NCI-H524 treated with DMSO at 0.1 percent for 48 hours (cell line): ENCODE data around the gene SEMA4D.

ENCODE experiments used
- DNase-seq: peaks from one replicate; lab custom pipeline; 2025; lab: John Stamatoyannopoulos, UW

The SEMA4D gene

GRCh38 chr9:89367726-89368437 lies 130.0 kb downstream of the SEMA4D start:
- no peak for DNase-seq

- DNase-seq, result no peak
Observed at GRCh38 chr9:89367281-89367680, 130.6 kb downstream of the SEMA4D start.

GRCh38 chr9:89366711-89367110 lies 131.2 kb downstream of the SEMA4D start:
- DNase-seq, result no peak

- no peak for DNase-seq
Observed at GRCh38 chr9:89365532-89365912, 132.4 kb downstream of the SEMA4D start.

DNA sequence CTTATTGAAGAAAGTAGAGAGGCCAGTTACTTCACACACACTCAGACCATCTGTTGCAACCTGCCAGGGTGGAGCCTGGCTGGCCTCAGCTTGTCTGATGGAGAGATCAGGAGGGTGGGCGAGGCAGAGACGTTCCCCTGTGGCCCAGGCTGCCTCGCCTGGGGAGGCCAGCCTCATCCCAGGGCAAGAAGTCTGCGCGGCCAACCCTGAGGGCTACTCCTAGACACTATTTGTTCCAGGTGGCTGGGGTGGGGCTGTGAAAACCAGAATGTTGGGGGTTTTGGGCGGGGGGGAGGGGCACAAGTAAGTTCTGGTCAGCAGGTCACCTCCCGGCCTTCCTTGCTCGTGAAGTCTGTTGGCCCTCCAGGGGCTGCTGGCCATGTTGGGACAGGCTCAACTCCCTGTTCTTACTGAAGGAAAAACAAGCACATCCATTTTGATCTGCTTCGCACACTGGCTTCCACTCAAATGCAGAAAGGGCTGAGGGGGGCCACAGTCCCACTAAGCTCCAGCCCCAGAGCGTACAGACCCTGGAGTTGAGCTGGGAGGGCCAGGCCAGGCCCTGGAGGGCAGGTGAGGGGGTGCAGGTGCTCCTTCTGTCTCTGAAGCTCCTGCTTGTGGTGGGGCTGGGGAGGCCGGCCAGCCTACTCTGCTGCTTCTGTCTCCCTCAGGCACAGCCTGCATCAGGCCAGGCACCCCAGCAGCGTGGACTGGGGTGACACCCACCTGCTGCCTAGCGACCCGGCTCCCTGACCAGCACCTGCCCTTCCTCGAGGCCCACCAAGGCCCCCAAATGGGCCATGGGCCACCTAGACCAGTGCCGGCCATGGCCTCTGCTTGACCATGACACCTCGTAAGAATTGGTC lies 133.0 kb downstream of the SEMA4D start:
- no peak for DNase-seq

DNA sequence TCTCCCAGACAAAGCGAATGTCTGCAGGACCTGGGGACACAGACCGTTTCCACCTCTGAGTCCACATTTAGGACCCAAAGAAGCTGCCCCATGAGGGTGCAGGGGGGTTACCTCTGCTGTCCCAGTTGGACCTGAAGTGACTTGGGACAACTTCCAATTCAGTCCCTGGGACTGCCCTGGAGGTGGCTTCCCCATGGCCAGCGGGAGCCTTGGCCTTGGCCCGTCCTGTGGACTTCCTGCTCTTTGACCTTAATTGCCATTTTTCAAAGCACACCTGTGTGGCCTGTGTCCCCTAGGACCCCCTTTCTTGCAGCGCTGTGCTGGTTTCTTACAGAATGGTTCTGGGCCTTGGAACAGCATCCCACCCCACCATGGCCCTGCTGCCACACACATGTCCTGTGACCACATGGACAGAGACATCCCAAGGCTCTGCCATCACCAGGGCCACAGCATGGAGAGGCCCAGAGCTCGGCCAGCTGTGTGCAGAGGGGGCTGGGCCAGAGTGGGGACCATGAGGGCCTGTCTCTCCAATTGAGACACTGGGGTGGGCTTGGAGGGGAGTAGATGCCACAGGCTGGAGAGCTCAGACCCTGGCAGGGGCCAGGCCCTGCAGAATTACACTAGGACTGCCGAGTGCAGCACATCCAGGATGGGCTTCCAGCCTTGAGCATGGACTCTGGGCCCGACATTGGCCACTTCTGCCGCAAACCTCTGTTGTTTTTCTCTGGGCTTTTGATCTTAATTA lies 133.8 kb downstream of the SEMA4D start:
- DNase-seq, result no peak

GRCh38 chr9:89363311-89363670 lies 134.6 kb downstream of the SEMA4D start:
- no peak for DNase-seq

- DNase-seq, result no peak
Observed at GRCh38 chr9:89362647-89363310, 135.1 kb downstream of the SEMA4D start.

DNA sequence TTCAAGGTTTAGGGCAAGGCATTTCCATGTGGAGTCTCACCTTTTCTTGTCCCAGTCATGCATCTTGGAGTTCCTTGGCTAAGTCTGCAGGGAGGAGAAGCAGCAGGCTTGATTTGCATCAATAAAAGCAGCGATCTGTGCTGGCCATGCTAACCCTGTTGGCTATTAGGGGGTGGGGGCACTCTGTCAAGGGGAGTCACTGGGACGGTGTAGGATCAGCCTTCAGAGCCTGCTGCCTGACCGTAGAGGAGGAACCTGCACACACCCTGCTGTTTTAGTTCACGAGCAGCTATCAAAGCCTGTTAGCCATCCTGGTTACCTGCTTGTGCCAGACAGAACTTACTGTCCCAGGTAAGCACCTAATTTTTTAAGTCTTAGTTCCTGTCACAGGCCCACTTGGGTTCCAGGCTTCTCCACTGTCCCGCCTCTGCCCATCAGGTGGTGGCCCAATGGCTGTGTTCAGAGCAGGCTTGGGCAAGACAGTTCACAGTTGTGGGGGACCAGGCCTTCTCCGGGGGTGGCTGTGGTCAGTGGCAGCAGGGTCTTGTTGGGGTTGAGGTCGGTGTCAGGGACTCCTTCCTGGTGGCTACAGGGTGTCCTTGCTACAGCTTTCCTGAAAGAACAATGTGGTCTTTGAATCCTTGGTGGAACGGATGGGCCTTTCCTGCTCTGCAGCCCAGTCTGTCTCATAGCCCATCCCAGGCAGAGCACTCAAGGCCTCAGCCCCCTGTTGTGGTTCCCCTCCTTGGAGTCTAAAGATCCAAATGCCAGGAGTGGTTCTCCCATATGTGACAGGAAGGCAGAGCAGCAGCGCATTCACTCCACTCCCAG lies 135.9 kb downstream of the SEMA4D start:
- DNase-seq, result no peak

- no peak for DNase-seq
Observed at GRCh38 chr9:89361031-89361430, 136.9 kb downstream of the SEMA4D start.

DNA sequence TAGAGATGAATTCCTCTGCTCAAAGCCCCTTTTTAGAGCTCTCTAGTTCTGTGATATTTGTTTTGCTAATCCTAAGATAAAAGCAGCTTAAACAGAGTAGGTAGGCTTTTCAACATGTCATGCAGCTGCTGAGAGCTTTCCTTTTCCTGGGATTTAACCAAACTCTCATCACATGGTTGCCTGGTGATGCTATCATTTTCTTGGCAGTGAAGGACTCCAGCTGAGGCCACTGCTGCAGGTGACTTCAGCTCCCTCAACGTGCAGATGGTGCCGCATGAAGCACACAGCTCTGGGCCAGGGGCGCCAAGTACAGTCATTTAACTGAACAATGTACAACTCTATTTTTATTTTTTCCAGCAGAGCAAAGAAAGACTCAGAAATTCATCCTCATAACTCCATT lies 137.4 kb downstream of the SEMA4D start:
- DNase-seq, result no peak

GRCh38 chr9:89359751-89360261 lies 138.1 kb downstream of the SEMA4D start:
- DNase-seq, result no peak

DNA sequence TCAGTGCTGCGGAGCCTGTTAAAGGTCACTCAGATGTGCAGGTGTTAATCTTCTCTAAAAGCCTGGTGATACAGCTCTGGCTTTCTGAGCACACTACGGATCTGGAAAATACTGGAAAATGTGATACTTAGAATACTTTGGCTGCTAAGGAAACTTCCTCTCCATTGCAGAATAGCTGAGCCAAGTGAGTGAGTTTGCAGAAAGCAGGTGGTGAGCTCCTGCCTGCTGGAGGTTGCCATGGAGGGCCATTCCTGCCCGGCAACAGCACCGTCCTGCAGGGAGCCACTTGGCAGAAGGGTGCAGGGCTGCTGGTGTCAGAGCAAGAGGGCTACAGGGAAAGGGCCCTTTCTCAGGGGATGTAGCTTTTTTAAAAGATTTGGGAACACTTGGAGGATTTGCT lies 138.9 kb downstream of the SEMA4D start:
- DNase-seq, result no peak

DNA sequence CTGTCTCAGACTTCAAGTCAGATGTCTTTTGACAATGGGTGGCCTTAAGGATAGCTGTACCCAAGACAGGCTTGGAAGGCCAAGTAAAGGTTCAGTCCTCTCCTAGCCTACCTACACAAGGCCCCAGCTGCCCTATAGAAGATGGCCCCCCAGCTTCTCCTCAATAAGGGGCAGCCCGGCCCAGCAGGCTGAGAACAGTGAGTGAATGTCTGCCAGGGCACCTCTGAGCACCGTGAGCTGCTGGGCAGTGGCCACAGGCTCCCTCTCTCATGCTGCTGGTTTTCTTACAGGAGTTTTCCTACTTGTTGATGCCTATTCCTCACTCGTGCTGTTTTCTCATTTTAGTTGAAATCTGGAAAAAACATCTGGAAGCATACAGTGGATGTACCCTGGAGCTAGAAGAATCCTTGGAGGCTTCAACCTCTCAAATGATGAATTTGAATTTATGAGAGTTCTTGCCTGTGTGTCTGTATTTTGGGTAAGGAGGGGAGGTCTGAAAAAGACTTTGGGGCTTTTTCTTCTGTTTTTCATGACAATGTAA lies 139.5 kb downstream of the SEMA4D start:
- no peak for DNase-seq

- DNase-seq, result no peak
Observed at GRCh38 chr9:89357331-89358197, 140.3 kb downstream of the SEMA4D start.

DNA sequence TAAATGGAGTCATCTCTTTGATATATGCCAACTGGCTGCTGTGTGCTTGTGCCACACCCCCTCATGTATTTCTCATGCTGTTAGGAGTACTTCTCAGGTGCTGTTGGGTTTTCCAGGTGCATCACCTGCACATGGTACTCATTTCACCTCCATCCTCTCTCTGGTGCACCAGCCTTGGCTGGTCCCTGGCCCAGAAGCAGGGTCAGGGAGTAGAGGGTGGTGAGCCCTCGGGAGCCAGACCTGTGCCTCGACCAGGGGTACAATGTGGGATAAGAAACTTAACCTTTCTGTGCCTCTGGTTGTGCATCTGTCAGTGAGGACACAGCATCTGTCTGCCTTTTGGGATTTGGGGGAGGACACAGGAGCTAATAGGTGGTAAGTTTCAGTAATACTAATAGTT lies 141.1 kb downstream of the SEMA4D start:
- DNase-seq, result no peak

DNA sequence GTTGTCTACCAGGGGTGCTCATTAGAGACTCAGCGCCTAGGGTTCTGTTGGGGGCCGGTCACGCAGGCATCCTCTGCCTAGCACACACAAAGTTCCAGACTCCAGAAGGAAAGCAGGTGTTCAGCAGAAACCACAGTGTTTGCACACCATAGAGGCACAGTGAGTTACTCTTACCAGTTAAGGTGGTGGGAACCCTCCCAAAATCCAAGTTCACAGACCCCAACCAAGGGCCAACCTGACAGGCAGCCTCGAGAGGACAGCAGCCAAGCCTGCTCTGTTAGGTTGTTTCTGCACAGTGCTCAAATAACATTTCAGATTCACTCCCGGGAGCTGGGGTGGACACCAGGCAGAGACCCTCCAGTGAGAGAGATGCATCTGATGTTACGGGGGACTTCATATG lies 143.4 kb downstream of the SEMA4D start:
- no peak for DNase-seq

DNA sequence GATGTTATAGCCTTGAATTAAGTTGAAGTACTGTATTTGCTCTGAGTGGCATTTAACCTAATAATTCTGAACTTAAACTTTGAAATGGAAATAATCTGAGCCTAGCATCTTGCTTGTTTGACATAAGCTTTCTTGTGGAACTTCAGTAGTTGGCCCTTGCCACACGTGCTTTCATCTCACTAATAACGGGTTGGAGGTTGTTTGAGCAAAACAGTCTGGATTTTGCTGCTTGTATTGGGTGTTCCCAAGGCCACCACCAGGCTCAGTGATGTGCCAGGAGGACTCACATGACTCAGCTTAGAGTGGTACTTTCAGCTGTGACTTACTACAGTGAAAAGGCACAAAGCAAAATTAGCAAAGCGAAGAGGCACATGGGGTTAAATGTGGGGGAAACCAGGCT lies 143.9 kb downstream of the SEMA4D start:
- DNase-seq, result no peak

DNA sequence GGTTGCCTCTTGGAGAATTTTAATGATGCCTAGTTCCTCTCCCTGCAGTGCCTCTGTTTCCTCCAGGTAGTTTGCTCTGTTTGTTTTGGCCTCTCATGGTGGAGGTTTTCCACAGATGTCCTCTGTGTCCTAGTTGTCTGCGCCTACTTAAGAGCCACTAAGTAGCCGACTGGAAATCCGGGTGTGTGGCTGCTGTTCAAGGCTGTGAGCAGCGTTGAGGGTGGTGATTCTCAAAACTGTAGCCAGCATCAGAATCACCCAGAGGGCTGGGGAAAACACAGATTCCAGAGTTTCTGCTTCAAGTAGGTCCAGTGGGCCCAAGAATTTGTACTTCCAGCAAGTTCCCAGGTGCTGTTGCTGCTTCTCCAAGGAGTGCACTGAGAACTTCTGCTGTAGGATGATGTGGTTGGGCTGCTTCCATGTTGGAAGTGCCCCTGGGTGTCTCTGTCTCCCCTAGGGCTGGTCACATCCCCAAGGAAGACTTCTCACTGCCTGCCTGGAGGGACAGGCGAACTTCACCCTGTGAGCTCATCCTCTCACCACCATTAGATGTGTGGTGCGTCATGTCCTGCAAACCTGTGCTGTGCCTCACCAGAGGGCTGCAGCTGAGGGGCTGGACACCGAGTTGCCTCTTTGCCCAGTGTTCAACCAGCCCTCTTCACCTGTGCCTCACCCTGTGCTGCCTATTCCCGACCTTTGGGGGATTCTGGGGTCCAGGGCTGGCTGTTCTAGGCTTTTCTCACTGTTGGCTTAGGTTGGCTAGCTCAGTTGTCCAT lies 144.9 kb downstream of the SEMA4D start:
- DNase-seq, result no peak
